OCI-M1 (cell line): ENCODE results near the gene ADD1.
"Not testable (repeated sequence)": the region's sequence is repeated elsewhere in the genome, so short reads cannot be mapped to it uniquely, and the experiment has no call there.

ENCODE experiments used
- DNase-seq: peaks from one replicate; lab custom pipeline; 2025; lab: John Stamatoyannopoulos, UW

The ADD1 gene

DNA sequence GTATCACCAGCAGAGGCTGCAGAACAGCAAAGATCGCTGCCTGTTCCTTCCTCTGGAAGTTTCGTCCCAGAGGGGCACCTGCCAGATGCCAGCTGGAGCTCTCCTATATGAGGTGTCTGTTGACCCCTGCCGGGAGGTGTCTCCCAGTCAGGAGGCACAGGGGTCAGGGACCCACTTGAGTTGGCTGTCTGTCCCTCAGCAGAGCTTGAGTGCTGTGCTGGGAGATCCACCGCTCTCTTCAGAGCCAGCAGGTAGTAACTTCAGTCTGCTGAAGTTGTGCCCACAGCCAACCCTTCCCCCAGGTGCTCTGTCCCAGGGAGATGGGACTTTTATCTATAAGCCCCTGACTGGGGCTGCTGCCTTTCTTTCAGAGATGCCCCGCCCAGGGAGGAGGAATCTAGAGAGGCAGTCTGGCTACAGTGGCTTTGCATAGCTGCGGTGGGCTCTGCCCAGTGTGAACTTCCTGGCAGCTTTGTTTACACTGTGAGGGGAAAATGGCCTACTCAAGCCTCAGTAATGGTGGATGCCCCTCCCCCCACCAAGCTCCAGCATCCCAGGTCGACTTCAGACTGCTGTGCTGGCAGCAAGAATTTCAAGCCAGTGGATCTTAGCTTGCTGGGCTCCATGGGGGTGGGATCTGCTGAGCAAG is 78.9 kb downstream of the ADD1 start:
- not testable (repeated sequence) for DNase-seq

DNA sequence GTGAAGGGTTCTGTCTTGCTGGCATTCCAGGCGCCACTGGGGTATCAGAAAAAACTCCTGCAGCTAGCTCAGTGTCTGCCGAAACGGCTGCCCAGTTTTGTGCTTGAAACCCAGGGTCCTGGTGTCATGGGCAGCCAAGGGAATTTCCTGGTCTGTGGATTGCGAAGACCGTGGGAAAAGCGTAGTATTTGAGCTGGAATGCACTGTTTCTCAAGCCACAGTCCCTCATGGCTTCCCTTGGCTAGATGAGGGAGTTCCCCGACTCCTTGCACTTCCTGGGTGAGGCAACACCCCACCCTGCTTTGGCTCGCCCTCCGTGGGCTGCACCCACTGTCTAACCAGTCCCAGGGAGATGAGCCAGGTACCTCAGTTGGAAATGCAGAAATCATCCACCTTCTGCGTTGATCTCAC is 79.5 kb downstream of the ADD1 start:
- DNase-seq, result no peak

DNA sequence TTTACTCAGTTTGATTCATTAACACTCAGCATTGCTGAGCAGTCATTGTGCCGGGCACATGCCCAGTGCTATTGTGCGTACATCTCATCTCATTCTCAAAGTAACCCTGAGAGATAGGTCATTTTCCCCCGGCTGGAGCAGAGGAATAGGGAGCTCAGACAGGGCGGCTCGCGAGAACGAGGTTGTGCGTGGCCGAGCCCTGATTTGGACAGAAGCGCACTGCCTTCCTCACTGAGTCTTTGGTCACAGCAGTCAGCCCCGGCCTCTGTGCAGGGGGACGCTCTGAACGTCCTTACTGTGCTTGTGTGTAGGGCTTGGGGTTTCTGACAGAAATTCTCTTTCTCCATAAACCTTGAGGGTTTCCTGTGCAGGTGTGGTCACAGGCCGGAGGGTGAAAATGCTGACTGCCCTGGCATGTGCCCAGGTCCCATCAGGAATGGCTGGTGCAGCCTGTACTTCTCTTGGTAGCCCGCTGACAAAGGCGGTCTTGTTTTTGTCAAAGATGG is 80.1 kb downstream of the ADD1 start:
- DNase-seq, result no peak

GRCh38 chr4:2924286-2924685 is 80.6 kb downstream of the ADD1 start:
- no peak for DNase-seq

DNA sequence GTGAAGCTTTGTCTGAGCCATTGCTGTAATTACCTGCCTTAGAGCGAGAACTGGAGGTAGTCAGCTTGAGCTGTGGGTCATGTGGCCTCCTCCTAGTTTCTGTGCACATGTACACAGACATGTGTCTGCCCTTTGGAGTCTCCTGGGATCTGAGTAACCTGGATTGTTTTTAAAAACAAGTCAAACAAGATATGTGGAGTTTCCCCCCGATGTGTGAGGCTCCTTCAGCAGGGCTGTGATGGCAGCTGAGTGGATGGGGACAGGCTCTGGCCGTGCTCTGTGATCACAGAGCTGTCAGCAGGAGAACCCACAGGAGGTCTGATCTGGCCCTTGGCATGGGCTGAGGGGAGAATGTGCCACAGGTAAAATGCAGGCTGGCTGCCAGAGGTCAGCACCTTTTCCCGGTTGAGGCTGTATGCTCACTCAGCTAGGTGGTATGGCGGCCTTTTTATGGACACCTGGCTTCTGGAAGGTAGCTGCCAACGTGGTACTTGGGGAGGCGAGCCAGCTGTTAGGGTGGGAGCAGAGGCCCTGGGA is 81.2 kb downstream of the ADD1 start:
- no peak for DNase-seq

DNA sequence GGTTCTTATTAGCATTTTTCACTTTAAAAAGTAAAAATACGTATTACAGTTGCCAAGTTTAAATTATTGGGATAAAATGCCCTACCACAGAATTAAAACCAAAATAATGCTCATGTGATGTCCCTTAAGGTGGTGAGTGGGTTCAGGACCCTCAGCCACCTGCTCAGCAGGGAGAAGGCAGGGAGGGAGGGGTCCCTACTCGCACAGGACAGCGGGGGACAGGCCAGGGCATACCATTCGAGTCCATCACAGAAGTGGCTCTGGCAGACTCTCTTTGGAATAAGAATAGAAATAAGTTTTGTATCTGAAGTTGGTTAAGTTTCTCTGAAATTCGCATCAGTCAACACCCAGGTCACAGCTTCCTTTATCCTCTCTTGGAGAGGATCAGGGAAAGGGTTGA is 81.9 kb downstream of the ADD1 start:
- no peak for DNase-seq

GRCh38 chr4:2925931-2926860 is 82.6 kb downstream of the ADD1 start:
- DNase-seq, result no peak

GRCh38 chr4:2927016-2927695 is 83.5 kb downstream of the ADD1 start:
- DNase-seq, result no peak

- no peak for DNase-seq
Measured at GRCh38 chr4:2927696-2928075, 84.0 kb downstream of the ADD1 start.

DNA sequence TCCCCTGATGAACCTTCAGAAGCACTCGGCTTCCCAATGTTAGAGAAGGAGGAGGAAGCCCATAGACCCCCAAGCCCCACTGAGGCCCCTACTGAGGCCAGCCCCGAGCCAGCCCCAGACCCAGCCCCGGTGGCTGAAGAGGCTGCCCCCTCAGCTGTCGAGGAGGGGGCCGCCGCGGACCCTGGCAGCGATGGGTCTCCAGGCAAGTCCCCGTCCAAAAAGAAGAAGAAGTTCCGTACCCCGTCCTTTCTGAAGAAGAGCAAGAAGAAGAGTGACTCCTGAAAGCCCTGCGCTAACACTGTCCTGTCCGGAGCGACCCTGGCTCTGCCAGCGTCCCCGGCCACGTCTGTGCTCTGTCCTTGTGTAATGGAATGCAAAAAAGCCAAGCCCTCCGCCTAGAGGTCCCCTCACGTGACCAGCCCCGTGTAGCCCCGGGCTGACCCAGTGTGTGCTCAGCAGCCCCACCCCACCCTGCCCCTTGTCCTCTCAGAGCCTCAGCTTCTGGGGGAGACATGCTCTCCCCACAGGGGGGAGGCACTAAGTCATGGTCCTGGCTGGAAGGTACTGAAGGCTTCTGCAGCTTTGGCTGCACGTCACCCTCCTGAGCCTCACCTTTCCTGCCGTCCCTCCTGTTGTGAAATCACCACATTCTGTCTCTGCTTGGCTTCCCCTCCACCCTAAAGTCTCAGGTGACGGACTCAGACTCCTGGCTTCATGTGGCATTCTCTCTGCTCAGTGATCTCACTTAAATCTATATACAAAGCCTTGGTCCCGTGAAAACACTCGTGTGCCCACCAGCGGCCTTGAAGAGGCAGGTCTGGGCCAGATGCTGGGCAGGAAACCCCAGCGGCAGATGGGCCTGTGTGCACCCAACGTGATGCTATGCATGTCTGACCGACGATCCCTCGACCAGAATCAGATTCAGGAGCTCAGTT is 84.9 kb downstream of the ADD1 start:
- DNase-seq, result no peak

- DNase-seq, result no peak
Measured at GRCh38 chr4:2929469-2929868, 85.8 kb downstream of the ADD1 start.

GRCh38 chr4:2930135-2930757 is 86.6 kb downstream of the ADD1 start:
- DNase-seq, result no peak

GRCh38 chr4:2930758-2931511 is 87.3 kb downstream of the ADD1 start:
- no peak for DNase-seq

GRCh38 chr4:2931512-2932301 is 88.1 kb downstream of the ADD1 start:
- DNase-seq, result no peak

GRCh38 chr4:2932321-2932950 is 88.8 kb downstream of the ADD1 start:
- no peak for DNase-seq

DNA sequence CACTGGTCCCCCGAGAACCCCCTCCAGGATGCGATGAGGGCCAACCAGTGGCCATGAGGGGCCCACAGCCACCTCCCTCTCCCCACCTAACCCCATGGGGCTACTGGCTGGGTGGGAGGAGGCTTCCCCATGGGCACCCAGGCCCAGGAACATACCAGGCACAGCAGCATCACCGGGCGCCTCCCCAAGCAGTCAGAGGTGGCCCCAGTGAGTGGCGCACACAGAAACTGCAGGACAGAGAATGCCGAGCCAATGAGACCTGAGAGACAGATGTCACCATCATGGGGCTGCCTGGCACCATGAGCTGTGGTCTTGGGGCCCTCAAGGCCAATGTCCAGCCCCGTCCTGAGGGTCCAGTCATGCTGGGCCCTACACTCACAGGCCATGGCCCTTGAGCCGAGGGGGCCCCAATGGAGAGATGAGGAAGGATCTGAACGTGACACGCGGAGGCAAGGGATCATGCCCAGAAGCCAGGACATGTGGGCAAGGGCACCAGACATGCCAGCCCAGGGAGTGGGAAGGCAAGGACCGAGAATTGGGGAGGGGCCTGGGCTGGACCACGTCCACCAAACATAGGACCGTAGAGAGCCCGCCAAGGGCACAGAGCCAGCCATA is 89.4 kb downstream of the ADD1 start:
- DNase-seq, result no peak

- no peak for DNase-seq
Measured at GRCh38 chr4:2933566-2934076, 90.0 kb downstream of the ADD1 start.
